Cardiac muscle cell (in vitro differentiated cells and primary cell): ENCODE measurements around the gene HSD17B12. TPM values are rescaled to one million over a fixed set of nuclear protein-coding genes. Genes with fewer than 3 reads are reported as not detected.

ENCODE experiments used
- DNase-seq, 2 donors: peaks; one replicate each; pipeline versions ENCODE4 v3.0.0 to v3.0.0-alpha.2; 2010 to 2017; ENCODE audit warnings: low read depth in 1 of 2, low spot score in 1 of 2
- H3K27ac ChIP-seq: fragments of 200-600 bp; sonication (generic); 2 replicates; pipeline ENCODE4 v1.5.1; 2016
- H3K27me3 ChIP-seq: fragments of 200-600 bp; sonication (generic); 2 replicates; pipeline ENCODE4 v1.6.0; 2016; ENCODE audit warnings: control low read depth
- H3K36me3 ChIP-seq: fragments of 200-600 bp; sonication (generic); 2 replicates; pipeline ENCODE4 v1.5.1; 2016; ENCODE audit warnings: control low read depth
- H3K4me1 ChIP-seq: fragments of 200-600 bp; sonication (generic); 2 replicates; pipeline ENCODE4 v1.8.1; 2017; ENCODE audit warnings: low read depth, mild to moderate bottlenecking, mixed run types
- H3K4me3 ChIP-seq: fragments of 200-600 bp; sonication (generic); 2 replicates; pipeline ENCODE4 v1.5.1; 2016; ENCODE audit warnings: mild to moderate bottlenecking
- H3K9me3 ChIP-seq: fragments of 200-600 bp; sonication (generic); 2 replicates; pipeline ENCODE4 v1.5.1; 2017; ENCODE audit warnings: low read depth, mild to moderate bottlenecking, control low read depth
- polyA plus RNA-seq: library from polyadenylated mRNA; unstranded; fragments of >200 nt; fragmentation: Nextera tagmentation; extraction: Ambion mirVana; gene quantifications from 2 replicates; pipeline ENCODE4 v1.2.1, GENCODE V29; 2016
- total RNA-seq: library from RNA; depleted of rRNA; stranded (reverse); fragments of >200 nt; gene quantifications from 2 replicates; pipeline ENCODE4 v1.2.3, GENCODE V29; 2016
- TF ChIP-seq, protein P1 (sequence below): IDR thresholded peaks from 2 replicates; pipeline ENCODE4 v1.5.1; 2012; ENCODE audit warnings: low read depth, mild to moderate bottlenecking, low read length

HSD17B12 gene
- total and polyA plus RNA-seq, 2 experiments from 2014 or later: 68.9 to 89.0 TPM

DNA sequence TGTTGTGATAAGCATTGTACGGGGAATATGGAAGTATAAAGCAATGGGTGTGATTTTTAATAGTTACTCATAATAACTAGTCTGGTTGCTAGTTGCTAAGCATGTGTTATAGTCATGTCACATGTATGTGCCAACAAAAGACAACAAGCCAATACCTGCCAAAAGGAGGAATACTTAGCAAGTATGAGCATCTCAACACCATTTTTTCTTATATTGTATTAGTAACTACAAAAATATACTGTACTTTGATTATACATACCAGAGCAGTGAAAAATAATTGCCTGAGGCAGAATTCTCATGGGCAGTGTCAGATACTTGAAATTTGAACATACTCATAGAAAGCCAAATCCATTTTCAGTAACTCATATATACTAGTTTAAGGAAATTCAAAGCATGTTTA is 137.7 kb downstream of the HSD17B12 start:
- peaks cover 11% of the 10 kb centered on the region for H3K36me3 ChIP-seq
- TF ChIP-seq, protein P1, sequence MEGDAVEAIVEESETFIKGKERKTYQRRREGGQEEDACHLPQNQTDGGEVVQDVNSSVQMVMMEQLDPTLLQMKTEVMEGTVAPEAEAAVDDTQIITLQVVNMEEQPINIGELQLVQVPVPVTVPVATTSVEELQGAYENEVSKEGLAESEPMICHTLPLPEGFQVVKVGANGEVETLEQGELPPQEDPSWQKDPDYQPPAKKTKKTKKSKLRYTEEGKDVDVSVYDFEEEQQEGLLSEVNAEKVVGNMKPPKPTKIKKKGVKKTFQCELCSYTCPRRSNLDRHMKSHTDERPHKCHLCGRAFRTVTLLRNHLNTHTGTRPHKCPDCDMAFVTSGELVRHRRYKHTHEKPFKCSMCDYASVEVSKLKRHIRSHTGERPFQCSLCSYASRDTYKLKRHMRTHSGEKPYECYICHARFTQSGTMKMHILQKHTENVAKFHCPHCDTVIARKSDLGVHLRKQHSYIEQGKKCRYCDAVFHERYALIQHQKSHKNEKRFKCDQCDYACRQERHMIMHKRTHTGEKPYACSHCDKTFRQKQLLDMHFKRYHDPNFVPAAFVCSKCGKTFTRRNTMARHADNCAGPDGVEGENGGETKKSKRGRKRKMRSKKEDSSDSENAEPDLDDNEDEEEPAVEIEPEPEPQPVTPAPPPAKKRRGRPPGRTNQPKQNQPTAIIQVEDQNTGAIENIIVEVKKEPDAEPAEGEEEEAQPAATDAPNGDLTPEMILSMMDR: no peak
- no peak overlapping the region for H3K4me3 ChIP-seq
- DNase-seq: no peak
- no peaks in the 10 kb centered on the region for H3K27me3 ChIP-seq
- no peak overlapping the region for H3K27ac ChIP-seq
- no peaks in the 10 kb centered on the region for H3K9me3 ChIP-seq
- H3K4me1 ChIP-seq: no peaks in the 10 kb centered on the region

DNA sequence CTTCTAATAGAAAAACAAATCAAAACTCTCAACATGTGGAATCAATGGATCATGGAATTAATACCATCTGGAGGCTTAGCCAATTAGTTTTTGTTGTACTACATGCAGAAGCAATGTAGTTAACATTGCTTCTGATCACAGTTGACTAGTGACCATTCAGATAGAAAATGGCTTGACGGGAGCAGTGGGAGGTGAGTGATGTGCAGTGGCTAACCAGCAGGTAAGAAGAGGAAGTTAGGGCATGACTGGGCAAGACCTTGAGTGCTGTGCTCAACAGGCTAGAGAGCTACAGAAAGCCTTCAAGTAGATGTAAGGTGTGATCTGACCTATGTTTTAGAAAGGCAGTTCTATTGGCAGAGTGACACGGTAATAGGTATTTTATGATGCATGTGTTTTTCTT is 139.4 kb downstream of the HSD17B12 start:
- no peak overlapping the region for H3K27ac ChIP-seq
- no peak overlapping the region for H3K4me3 ChIP-seq
- H3K27me3 ChIP-seq: no peaks in the 10 kb centered on the region
- TF ChIP-seq, protein P1: no peak
- DNase-seq: no peak
- H3K9me3 ChIP-seq: no peaks in the 10 kb centered on the region
- H3K36me3 ChIP-seq: peaks cover 11% of the 10 kb centered on the region
- no peaks in the 10 kb centered on the region for H3K4me1 ChIP-seq

DNA sequence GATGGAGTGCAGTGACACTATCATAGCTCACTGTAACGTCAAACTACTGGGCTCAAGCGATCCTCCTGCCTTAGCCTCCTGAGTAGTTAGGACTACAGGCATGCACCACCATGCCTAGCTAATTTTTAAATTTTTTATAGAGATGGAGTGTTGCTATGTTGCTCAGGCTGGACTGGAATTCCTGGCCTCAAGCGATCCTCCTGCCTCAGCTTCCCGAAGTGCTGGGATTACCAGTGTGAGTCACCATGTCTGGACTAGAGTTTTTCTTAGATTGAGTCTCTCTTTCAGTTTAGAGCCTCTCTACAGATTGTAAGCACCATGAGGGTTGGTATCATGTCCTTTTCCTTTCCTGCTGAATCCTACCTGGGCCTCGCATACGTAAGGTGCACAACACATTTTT is 142.8 kb downstream of the HSD17B12 start:
- H3K27ac ChIP-seq: no peak overlapping the region
- no peak for DNase-seq
- no peaks in the 10 kb centered on the region for H3K27me3 ChIP-seq
- H3K4me1 ChIP-seq: no peaks in the 10 kb centered on the region
- H3K4me3 ChIP-seq: no peak overlapping the region
- TF ChIP-seq, protein P1: no peak
- H3K9me3 ChIP-seq: no peaks in the 10 kb centered on the region
- H3K36me3 ChIP-seq: no peaks in the 10 kb centered on the region

DNA sequence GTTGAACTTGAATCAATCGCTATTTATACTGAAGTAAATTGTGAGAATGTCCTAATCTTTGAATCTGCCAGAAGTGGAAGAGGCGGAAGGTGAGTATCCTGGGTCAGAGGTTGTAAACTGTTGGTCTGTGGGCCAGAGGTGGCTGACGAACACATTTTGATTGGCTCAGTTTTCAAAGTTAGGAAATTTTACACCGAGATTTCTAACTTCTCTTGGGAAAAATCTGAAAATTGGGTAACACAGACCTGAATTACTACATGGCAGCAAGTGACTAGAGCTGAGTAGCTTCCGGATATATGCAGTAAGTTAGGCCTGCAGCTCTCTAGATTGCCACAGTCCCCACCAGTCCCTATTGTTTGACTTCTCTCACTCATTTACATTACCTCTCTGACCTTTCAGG is 143.3 kb downstream of the HSD17B12 start:
- Histone ChIP-seq H3K36me3 (no peaks in the 10 kb centered on the region), H3K9me3 (no peaks in the 10 kb centered on the region), H3K4me3 (no peak overlapping the region), H3K27me3 (no peaks in the 10 kb centered on the region), H3K27ac (no peak overlapping the region), H3K4me1 (no peaks in the 10 kb centered on the region)
- no peak for DNase-seq
- TF ChIP-seq, protein P1: no peak

DNA sequence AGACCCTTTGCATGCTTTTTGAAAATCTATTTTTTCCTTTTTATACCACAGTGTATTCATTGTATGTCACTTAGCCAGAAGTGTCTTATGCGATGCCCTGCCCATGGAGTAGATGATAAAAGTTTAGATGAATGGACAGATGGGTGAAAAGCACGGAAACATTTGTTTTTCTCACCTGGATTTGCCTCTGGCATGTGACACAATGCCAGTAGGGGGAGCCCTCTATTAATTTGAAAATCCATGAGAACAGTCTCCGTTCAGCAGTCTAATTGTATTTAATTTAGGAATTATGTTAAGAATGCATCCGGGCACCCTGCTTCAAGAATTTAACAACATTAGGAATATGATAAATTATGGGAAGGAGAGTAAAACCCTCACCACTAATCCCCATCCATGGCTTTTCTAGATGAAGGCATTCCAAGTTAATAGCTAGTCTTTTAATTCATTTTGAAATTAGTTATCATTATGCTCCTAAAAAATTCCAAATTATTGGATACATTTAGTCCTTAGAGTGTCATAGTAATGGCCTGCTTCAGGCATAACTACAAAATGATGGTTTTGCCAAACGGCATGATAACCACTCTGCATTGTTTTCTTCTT is 144.8 kb downstream of the HSD17B12 start:
- Histone ChIP-seq H3K4me1 (no peaks in the 10 kb centered on the region), H3K36me3 (no peaks in the 10 kb centered on the region), H3K4me3 (no peak overlapping the region), H3K27me3 (no peaks in the 10 kb centered on the region), H3K9me3 (no peaks in the 10 kb centered on the region), H3K27ac (no peak overlapping the region)
- TF ChIP-seq, protein P1: peak; percentile 76
- DNase-seq: peak; percentile 35 to 46
